ENCODE measurements around the gene PHYHD1. TPM values are rescaled to one million over a fixed set of nuclear protein-coding genes. Genes with fewer than 3 reads are reported as not detected.

The PHYHD1 gene
- total and polyA plus RNA-seq, 10 donors: 7.2 to 22.3 (median 12.6) TPM

GRCh38 chr9:128987805-128988204, 67.0 kb downstream of the PHYHD1 start:
- intact Hi-C loops (cut with DNase I; ENCODE audit: low total_unique reads): no loop called here
- H3K4me1 ChIP-seq: no peaks in the 10 kb centered on the region
- H3K27ac ChIP-seq: no peak overlapping the region
- 96 to 99% (median 96%) methylated on average over 5 of the region's 5 CpGs for WGBS, 5 donors
- H3K9me3 ChIP-seq: no peaks in the 10 kb centered on the region
- H3K36me3 ChIP-seq: peaks cover 14 to 100% (median 97%) of the 10 kb centered on the region in 6 donors
- no peak for TF ChIP-seq POLR2AphosphoS5 (IDR thresholded peaks at IDR 0.05)
- TF ChIP-seq POLR2A (IDR thresholded peaks at IDR 0.05): no peak
- TF ChIP-seq CTCF (IDR thresholded peaks at IDR 0.05 in 8 of 11, conservative IDR thresholded peaks at IDR 0.05 in 3 of 11): no peak
- no peak for DNase-seq
- H3K27me3 ChIP-seq (replicated peaks in 1 of 7): no peaks in the 10 kb centered on the region
- no peak overlapping the region for H3K4me3 ChIP-seq

Other genes with a start within 250 kb of the PHYHD1 start
- 100 to 1,000 TPM; 140 to 251 (median 216) TPM for gene SET, start 231.8 kb upstream of the PHYHD1 start, total RNA-seq
- 100 to 1,000 TPM; 127 to 159 (median 158) TPM for gene SET, start 231.8 kb upstream of the PHYHD1 start, polyA plus RNA-seq
- gene PKN3, start 218.5 kb upstream of the PHYHD1 start, total RNA-seq: 10 to 100 TPM in 4 of 7 donors, 1 to 10 TPM in 3; 5.6 to 18.5 (median 10.0) TPM
- gene PKN3, start 218.5 kb upstream of the PHYHD1 start, polyA plus RNA-seq: 10 to 100 TPM in 1 of 3 donors, 1 to 10 TPM in 2; 4.1 to 15.1 (median 9.5) TPM
- 10 to 100 TPM; 21.5 to 73.4 (median 24.4) TPM for gene ZDHHC12, start 196.9 kb upstream of the PHYHD1 start, total RNA-seq
- 10 to 100 TPM; 31.7 to 51.0 (median 41.5) TPM for gene ZDHHC12, start 196.9 kb upstream of the PHYHD1 start, polyA plus RNA-seq
- gene ZER1, start 149.1 kb upstream of the PHYHD1 start, total RNA-seq: 10 to 100 TPM; 27.8 to 65.5 (median 38.0) TPM
- gene ZER1, start 149.1 kb upstream of the PHYHD1 start, polyA plus RNA-seq: 10 to 100 TPM; 10.5 to 17.1 (median 13.1) TPM
- gene TBC1D13, start 133.7 kb upstream of the PHYHD1 start, total RNA-seq: 10 to 100 TPM; 19.9 to 34.2 (median 27.7) TPM
- gene TBC1D13, start 133.7 kb upstream of the PHYHD1 start, polyA plus RNA-seq: 10 to 100 TPM; 10.8 to 19.6 (median 16.8) TPM
- gene ENDOG, start 102.5 kb upstream of the PHYHD1 start, total RNA-seq: 10 to 100 TPM in 5 of 7 donors, 1 to 10 TPM in 2; 9.6 to 16.9 (median 12.9) TPM
- 10 to 100 TPM; 13.3 to 16.2 (median 15.4) TPM for gene ENDOG, start 102.5 kb upstream of the PHYHD1 start, polyA plus RNA-seq
- gene SPOUT1, start 91.2 kb upstream of the PHYHD1 start, total RNA-seq: 10 to 100 TPM; 34.9 to 54.3 (median 40.3) TPM
- 10 to 100 TPM; 31.9 to 53.5 (median 37.5) TPM for gene SPOUT1, start 91.2 kb upstream of the PHYHD1 start, polyA plus RNA-seq
- gene KYAT1, start 39.0 kb upstream of the PHYHD1 start, total RNA-seq: 1 to 10 TPM; 4.7 to 8.7 (median 6.4) TPM
- gene KYAT1, start 39.0 kb upstream of the PHYHD1 start, polyA plus RNA-seq: 10 to 100 TPM in 1 of 3 donors, 1 to 10 TPM in 2; 6.6 to 19.9 (median 7.9) TPM
- 10 to 100 TPM; 22.8 to 59.0 (median 39.1) TPM for gene LRRC8A, start 38.8 kb upstream of the PHYHD1 start, total RNA-seq
- gene LRRC8A, start 38.8 kb upstream of the PHYHD1 start, polyA plus RNA-seq: 10 to 100 TPM in 1 of 3 donors, 1 to 10 TPM in 2; 3.5 to 10.3 (median 5.8) TPM
- gene DOLK, start 26.6 kb downstream of the PHYHD1 start, total RNA-seq: 10 to 100 TPM in 5 of 7 donors, 1 to 10 TPM in 2; 8.0 to 16.3 (median 12.6) TPM
- 1 to 10 TPM; 5.3 to 8.4 (median 6.5) TPM for gene DOLK, start 26.6 kb downstream of the PHYHD1 start, polyA plus RNA-seq
- gene NUP188, start 26.7 kb downstream of the PHYHD1 start, total RNA-seq: 10 to 100 TPM; 44.2 to 72.5 (median 58.7) TPM
- 10 to 100 TPM; 11.0 to 16.4 (median 11.1) TPM for gene NUP188, start 26.7 kb downstream of the PHYHD1 start, polyA plus RNA-seq
- gene SH3GLB2, start 107.3 kb downstream of the PHYHD1 start, total RNA-seq: 10 to 100 TPM; 69.1 to 87.3 (median 75.9) TPM
- gene SH3GLB2, start 107.3 kb downstream of the PHYHD1 start, polyA plus RNA-seq: 100 to 1,000 TPM in 1 of 3 donors, 10 to 100 TPM in 2; 53.3 to 109 (median 77.8) TPM
- 10 to 100 TPM; 22.7 to 47.1 (median 34.4) TPM for gene MIGA2, start 115.6 kb downstream of the PHYHD1 start, total RNA-seq
- gene MIGA2, start 115.6 kb downstream of the PHYHD1 start, polyA plus RNA-seq: 10 to 100 TPM; 20.2 to 34.5 (median 30.3) TPM
- gene DOLPP1, start 160.1 kb downstream of the PHYHD1 start, total RNA-seq: 10 to 100 TPM in 2 of 7 donors, 1 to 10 TPM in 5; 6.0 to 10.1 (median 9.0) TPM
- 1 to 10 TPM; 4.8 to 8.0 (median 5.1) TPM for gene DOLPP1, start 160.1 kb downstream of the PHYHD1 start, polyA plus RNA-seq
- 10 to 100 TPM; 14.9 to 32.3 (median 23.9) TPM for gene CRAT, start 189.8 kb downstream of the PHYHD1 start, total RNA-seq
- 10 to 100 TPM in 1 of 3 donors, 1 to 10 TPM in 2; 5.7 to 11.8 (median 7.1) TPM for gene CRAT, start 189.8 kb downstream of the PHYHD1 start, polyA plus RNA-seq
- 100 to 1,000 TPM in 3 of 7 donors, 10 to 100 TPM in 4; 71.5 to 107 (median 88.9) TPM for gene PTPA, start 190.4 kb downstream of the PHYHD1 start, total RNA-seq
- 100 to 1,000 TPM in 1 of 3 donors, 10 to 100 TPM in 2; 38.8 to 104 (median 65.4) TPM for gene PTPA, start 190.4 kb downstream of the PHYHD1 start, polyA plus RNA-seq

Data from spleen (tissue), 11 donors.